Activated CD8-positive, alpha-beta T cell treated with anti-CD3 and anti-CD28 coated beads for 36 hours (primary cell): ENCODE results near the gene LAMA4. TPM values are rescaled to one million over a fixed set of nuclear protein-coding genes. Genes with fewer than 3 reads are reported as not detected.

Experiments used
- ATAC-seq: fragments of 200-7000 bp; cut with Tn5 transposase; one replicate; pipeline ENCODE4 v1.10.0; 2021; ENCODE audit warnings: mild to moderate bottlenecking, moderate library complexity
- CTCF ChIA-PET: fragments of 350-600 bp; sonication (Branson Sonifier 250); formaldehyde crosslinking; loops from one replicate; lab custom pipeline; 2021; ENCODE audit warnings: antibody characterized with exemption; lab: Charles Lee
- POLR2A ChIA-PET: fragments of 350-600 bp; sonication (Branson Sonifier 250); formaldehyde crosslinking; loops from one replicate; lab custom pipeline; 2021; ENCODE audit warnings: antibody characterized with exemption; lab: Charles Lee
- DNase-seq: peaks from one replicate; pipeline ENCODE4 v3.0.0-alpha.2; 2020
- H3K27ac Mint-ChIP-seq: one replicate; pipeline ENCODE4 v1.8.0; 2021; ENCODE audit warnings: mild to moderate bottlenecking, mixed read lengths
- H3K27me3 Mint-ChIP-seq: one replicate; pipeline ENCODE4 v1.8.0; 2021; ENCODE audit warnings: mixed read lengths
- H3K36me3 Mint-ChIP-seq: one replicate; pipeline ENCODE4 v1.8.0; 2021; ENCODE audit warnings: low read depth, mixed read lengths
- H3K4me1 Mint-ChIP-seq: one replicate; pipeline ENCODE4 v1.8.0; 2021; ENCODE audit warnings: low read depth, mixed read lengths
- H3K4me3 Mint-ChIP-seq: one replicate; pipeline ENCODE4 v1.8.0; 2021; ENCODE audit warnings: mild to moderate bottlenecking, moderate library complexity, mixed read lengths
- H3K9me3 Mint-ChIP-seq: one replicate; pipeline ENCODE4 v1.8.0; 2021; ENCODE audit warnings: mixed read lengths
- intact Hi-C: fragments of 100-400 bp; cut with micrococcal nuclease; formaldehyde crosslinking; loops from one replicate; pipeline ENCODE4 v1.10.0; 2022
- total RNA-seq, 2 experiments: library from RNA; stranded (reverse); gene quantifications; one replicate each; pipeline ENCODE4 v1.2.3, GENCODE V29; 2021
- TF ChIP-seq, protein P1 (sequence below): fragments of 200-600 bp; IDR thresholded peaks from one replicate; pipeline ENCODE4 v1.8.0; 2022; ENCODE audit warnings: antibody characterized with exemption, mild to moderate bottlenecking

Gene LAMA4
- total RNA-seq, 2 experiments from 2014 or later, result not detected

DNA sequence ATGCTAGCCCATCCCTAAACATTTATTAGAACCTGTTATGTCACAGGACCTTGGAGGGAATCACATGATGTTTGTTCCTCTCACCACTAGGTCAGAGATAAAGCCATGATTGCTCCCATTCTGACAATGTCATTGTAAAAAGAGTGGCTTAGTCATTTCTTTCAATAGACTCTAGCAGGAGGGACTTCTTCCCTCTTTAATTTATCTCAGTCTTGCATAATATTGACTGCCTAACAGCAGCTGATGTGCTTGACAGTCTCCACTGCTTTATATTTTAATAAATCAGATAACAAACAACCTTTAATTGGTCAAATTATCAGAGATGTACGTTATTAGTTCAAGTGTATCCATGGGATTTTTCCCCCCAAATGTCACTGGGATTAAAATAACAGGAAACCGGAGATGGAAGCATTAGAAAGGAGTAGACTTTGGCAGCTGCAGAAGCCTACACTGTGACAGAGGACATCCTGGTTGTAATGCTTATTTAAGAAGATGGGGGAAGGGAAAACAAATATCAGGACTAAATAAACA lies 39.6 kb downstream of the LAMA4 start:
- ATAC-seq (no peak), DNase-seq (no peak)
- H3K4me3 Mint-ChIP-seq, result no peak overlapping the region
- H3K27me3 Mint-ChIP-seq, result peaks cover 8% of the 10 kb centered on the region
- H3K36me3 Mint-ChIP-seq, result no peaks in the 10 kb centered on the region
- H3K4me1 Mint-ChIP-seq, result no peaks in the 10 kb centered on the region
- intact Hi-C loops, result no loop called here
- ChIA-PET POLR2A (no interaction called here), CTCF (no interaction called here)
- H3K27ac Mint-ChIP-seq, result no peak overlapping the region
- H3K9me3 Mint-ChIP-seq, result no peaks in the 10 kb centered on the region
- TF ChIP-seq, protein P1, sequence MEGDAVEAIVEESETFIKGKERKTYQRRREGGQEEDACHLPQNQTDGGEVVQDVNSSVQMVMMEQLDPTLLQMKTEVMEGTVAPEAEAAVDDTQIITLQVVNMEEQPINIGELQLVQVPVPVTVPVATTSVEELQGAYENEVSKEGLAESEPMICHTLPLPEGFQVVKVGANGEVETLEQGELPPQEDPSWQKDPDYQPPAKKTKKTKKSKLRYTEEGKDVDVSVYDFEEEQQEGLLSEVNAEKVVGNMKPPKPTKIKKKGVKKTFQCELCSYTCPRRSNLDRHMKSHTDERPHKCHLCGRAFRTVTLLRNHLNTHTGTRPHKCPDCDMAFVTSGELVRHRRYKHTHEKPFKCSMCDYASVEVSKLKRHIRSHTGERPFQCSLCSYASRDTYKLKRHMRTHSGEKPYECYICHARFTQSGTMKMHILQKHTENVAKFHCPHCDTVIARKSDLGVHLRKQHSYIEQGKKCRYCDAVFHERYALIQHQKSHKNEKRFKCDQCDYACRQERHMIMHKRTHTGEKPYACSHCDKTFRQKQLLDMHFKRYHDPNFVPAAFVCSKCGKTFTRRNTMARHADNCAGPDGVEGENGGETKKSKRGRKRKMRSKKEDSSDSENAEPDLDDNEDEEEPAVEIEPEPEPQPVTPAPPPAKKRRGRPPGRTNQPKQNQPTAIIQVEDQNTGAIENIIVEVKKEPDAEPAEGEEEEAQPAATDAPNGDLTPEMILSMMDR, result no peak

DNA sequence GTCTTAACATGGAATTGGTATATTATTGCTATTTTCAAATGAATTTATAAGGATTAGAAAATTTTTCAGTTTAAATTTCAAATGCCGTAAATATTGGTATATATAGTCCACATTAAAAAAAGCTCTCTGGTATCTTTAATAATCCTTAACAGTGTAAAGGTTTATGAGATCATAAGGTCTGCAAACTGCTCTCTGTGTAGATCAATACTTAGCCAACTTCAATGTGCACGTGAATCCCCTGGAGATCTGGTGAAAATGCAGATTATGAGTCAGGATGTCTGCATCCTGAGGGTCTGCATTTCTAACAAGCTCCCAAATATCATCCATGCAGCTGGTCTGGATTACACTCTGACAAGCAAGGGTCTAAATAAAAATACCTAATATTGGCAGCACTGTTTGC lies 43.5 kb downstream of the LAMA4 start:
- H3K4me1 Mint-ChIP-seq, result no peaks in the 10 kb centered on the region
- ATAC-seq, result no peak
- no peaks in the 10 kb centered on the region for H3K9me3 Mint-ChIP-seq
- ChIA-PET POLR2A (no interaction called here), CTCF (interaction anchor here (1.5 kb wide), 2 partner anchors 43 to 47 kb away, joined by 4 read pairs; partner anchors contain the start of gene LAMA4)
- no peak overlapping the region for H3K27ac Mint-ChIP-seq
- intact Hi-C loops, result no loop called here
- H3K27me3 Mint-ChIP-seq, result peaks cover 12% of the 10 kb centered on the region
- no peak for DNase-seq
- TF ChIP-seq, protein P1, result no peak
- H3K4me3 Mint-ChIP-seq, result no peak overlapping the region
- H3K36me3 Mint-ChIP-seq, result no peaks in the 10 kb centered on the region

- POLR2A ChIA-PET, result no interaction called here
Observed at GRCh38 chr6:112209131-112209530, 45.2 kb downstream of the LAMA4 start.

GRCh38 chr6:112207776-112208175 lies 46.6 kb downstream of the LAMA4 start:
- no peaks in the 10 kb centered on the region for H3K9me3 Mint-ChIP-seq
- no peak overlapping the region for H3K27ac Mint-ChIP-seq
- DNase-seq, result no peak
- H3K36me3 Mint-ChIP-seq, result no peaks in the 10 kb centered on the region
- TF ChIP-seq, protein P1, result no peak
- ATAC-seq, result no peak
- H3K4me3 Mint-ChIP-seq, result no peak overlapping the region
- ChIA-PET POLR2A (no interaction called here), CTCF (interaction anchor here (1.6 kb wide), 1 partner anchor 28 kb away, joined by 4 read pairs; no protein-coding TSS in a partner anchor)
- peaks cover 11% of the 10 kb centered on the region for H3K27me3 Mint-ChIP-seq
- no peaks in the 10 kb centered on the region for H3K4me1 Mint-ChIP-seq
- intact Hi-C loops, result no loop called here

More at GRCh38 chr6:112209131-112209530, 45.2 kb downstream of the LAMA4 start:
- intact Hi-C loops, result no loop called here
- no peak for DNase-seq
- no peaks in the 10 kb centered on the region for H3K9me3 Mint-ChIP-seq
- H3K27ac Mint-ChIP-seq, result no peak overlapping the region
- H3K27me3 Mint-ChIP-seq, result peaks cover 13% of the 10 kb centered on the region
- H3K4me3 Mint-ChIP-seq, result no peak overlapping the region
- TF ChIP-seq, protein P1, result no peak
- no peaks in the 10 kb centered on the region for H3K4me1 Mint-ChIP-seq
- CTCF ChIA-PET, result interaction anchor here (1.6 kb wide), 1 partner anchor 29 kb away, joined by 4 read pairs; no protein-coding TSS in a partner anchor
- no peaks in the 10 kb centered on the region for H3K36me3 Mint-ChIP-seq
- ATAC-seq, result no peak

DNA sequence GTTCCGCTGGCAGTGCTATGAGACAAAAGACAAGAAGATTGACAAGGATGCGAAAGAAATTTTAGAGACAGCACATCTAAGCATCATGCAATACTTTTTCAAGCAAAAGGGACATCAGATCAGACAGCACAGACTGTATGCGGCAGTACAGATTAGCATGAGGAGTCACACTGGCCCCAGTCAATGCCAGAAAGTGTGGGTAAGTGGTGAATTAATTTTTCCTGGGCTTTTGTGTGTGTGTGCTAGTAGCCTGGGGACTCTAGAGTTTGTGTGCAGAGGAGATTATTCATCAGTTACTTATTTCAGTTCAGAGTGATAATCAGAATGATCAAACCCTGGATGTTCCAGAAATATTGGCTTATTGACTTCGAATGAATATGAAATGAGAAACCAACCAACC lies 47.2 kb downstream of the LAMA4 start:
- ATAC-seq (no peak), DNase-seq (no peak)
- TF ChIP-seq, protein P1, result no peak
- H3K27ac Mint-ChIP-seq, result no peak overlapping the region
- no peaks in the 10 kb centered on the region for H3K4me1 Mint-ChIP-seq
- no peaks in the 10 kb centered on the region for H3K9me3 Mint-ChIP-seq
- peaks cover 11% of the 10 kb centered on the region for H3K27me3 Mint-ChIP-seq
- no peak overlapping the region for H3K4me3 Mint-ChIP-seq
- ChIA-PET POLR2A (no interaction called here), CTCF (no interaction called here)
- no peaks in the 10 kb centered on the region for H3K36me3 Mint-ChIP-seq
- intact Hi-C loops, result no loop called here
